GM10847 (cell line): ENCODE measurements around the gene MAPK14.

ENCODE experiments used
- POLR2A ChIP-seq: IDR thresholded peaks from 2 replicates; pipeline ENCODE4 v1.6.1; 2011; ENCODE audit not compliant: insufficient read length; ENCODE audit errors: extremely low read depth

Gene MAPK14

GRCh38 chr6:36121787-36122494, 94.3 kb downstream of the MAPK14 start:
- TF ChIP-seq POLR2A: no peak

DNA sequence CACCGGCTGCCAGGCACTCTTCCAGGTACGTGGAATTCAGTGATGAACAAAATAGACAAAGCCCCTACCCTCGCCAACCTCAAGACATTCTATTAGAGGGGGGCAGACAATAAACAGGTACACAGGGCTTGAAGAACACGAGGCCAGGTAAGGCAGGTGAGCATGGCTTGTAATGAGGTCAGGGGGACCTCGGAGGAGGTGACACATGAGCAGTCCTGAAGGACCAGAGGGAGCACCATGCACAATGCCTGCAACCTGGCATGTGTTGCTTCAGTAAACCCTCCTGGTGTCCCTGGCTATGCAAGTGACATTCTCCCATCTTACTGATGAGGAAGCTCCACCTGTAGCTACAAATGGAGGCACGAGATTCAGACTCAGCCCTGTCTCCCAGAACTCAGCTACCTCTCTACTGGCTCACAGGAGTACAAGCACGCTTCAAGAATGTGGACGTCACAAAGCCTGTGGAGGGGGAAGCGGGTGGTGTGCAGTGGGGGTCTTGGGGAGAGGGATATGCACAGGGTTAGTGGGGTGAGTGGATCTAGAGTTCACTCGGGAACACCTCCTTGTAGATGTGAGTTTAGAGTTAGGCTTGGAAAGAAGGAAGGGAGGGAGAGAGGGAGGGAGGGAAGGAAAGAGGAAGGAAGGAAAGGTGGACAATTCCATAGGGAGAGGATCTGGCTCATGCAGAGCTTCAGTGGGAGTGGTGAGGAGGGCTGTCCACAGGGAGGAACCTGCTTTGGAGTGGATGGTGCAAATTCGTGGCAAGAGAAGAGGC, 95.1 kb downstream of the MAPK14 start:
- TF ChIP-seq POLR2A: no peak

DNA sequence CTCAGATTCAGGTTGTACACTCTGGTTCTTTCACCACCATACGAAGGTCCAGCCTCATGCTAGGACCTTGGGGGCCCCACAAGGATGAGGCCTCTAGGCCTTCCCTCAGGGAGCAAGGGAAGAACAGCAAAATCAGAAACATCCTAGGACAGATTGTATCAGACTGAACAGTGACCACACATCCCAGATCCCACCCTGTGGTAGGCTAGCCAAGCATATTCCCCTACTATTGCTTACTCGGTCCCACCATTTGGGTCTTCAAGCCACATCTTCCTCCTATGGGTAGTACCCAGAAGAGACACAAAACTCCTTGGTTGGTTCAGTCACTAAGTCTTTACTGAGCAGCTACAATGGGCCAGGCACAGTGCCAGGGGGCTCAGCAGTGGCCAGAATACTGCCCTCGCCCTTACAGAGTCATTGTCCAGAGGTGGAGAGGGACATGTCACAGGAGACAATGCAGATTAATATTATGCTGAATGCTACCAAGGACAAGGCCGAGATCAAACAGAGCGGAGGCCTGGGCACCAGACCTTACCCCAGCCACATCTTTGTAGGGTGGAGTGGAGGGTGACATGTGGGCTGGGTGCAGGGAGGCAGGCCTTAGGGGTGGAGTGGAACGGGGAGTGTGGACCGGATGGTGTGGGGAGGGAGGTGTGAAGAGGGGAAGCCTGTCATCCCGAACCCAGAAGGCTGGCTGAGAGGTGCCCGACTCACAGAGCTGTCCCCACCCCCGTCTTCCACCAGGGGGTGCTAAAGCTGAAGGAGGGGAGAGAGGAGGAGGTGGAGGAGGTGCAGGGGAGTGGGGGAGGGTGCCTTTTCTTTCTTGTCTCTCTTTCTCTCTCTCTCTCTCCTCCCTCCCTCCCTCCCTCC, 95.9 kb downstream of the MAPK14 start:
- TF ChIP-seq POLR2A: no peak

DNA sequence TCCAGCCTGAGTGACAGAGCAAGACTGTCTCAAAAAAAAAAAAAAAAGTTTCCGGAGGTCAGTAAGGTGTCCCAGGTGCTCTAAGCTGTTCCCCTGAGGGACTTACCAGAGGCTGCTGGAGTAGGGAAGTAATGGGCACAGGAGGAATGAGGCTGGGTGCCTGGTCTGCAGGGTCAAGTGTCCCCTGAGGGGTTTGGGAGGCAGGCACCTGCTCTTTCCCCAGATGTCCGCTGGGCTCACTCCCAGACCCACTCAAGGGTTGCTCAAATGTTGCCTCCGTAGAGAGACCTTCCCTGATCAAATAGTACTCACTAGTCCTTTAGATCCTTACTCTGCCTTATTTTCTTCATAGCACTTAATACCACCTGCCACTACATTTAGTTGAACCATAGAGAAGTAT, 97.3 kb downstream of the MAPK14 start:
- TF ChIP-seq POLR2A: no peak

DNA sequence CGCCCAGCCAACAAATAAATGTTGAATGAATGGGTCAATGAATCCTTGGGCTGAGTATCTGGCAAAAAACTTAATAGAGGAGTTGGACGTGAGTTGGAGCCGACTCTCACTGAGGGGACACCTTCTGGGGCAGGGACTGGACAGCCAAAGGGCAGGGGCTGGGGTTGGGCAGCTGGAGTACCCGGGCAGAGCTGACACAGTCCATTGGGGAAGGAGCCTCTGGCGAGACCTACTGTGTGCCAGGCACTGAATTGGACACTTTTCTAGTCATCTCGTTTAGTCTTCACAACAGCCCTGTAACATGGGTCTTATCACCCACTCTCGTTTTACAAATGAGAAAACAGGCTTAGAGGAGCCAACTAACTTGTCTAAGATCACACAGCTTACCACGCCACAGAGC, 98.0 kb downstream of the MAPK14 start:
- TF ChIP-seq POLR2A: no peak

- TF ChIP-seq POLR2A: no peak
Observed at GRCh38 chr6:36126121-36126520, 98.5 kb downstream of the MAPK14 start.

DNA sequence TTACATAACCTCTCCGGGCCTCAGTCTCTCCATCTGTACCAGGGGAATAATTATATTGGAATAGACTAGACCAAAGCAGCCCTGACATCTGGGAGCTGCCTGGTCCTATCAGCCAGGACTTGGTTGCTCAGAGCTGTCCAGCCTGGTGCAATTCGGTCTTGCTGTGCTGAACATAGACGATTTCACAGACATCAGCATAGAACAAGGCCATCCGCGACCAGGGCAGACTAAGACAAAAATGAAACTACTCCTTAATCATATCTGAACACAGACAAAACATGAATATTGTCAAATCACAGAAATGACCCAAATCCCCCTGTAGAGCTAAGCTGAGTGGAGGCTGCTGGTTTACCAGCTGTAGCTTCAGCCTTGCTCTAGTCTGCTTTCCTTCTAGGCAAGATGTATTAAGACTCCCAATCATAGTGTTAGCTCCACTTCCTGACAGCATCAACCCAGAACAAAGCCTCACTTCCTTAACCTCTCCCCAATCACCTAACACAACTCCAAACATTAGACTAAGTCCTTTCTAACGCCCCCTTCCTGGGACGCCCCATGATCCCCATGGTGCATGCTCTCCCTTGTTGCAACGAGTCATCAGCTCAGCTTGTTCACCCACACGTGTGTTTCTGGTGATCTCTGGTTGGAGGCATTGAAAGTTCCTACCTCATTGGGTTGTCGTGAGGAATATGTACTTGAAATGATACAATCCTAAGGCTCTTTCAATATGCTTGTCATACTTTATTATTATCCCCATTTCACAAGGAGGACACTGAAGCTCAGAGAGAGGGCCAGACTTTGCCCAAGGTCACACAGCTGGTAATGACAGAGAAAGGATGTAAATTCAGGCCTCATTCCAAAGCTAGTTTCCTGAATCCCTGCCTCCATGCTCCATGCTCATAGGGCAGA, 99.2 kb downstream of the MAPK14 start:
- no peak for TF ChIP-seq POLR2A

DNA sequence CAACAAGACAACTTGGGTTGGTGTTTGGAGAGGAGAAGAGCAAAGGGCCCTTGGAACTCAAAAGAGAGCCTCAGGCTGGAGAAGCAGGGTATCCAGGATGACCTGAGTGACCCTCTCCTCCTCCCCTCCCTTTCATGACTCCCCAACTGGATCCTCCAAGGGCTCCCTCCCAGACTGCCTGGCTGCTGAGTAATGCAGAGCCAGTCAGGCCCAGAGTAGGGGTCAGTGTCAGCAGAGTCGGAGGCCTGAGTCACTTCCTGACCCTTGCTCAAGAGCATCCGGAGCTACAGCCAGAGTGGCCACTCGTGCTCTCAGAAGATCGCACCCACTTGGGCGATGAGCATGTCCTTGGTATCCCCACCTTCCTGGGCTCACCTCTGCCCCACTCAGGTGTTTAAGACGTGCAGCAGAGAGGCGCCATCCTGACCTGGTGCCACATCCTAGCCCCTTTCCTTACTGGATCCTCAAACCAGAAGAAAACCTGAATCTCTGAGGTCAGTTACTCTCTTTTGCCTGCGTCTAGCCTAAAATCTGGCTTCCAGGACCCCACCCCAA, 99.9 kb downstream of the MAPK14 start:
- no peak for TF ChIP-seq POLR2A

GRCh38 chr6:36128073-36128472, 100.5 kb downstream of the MAPK14 start:
- TF ChIP-seq POLR2A: no peak

DNA sequence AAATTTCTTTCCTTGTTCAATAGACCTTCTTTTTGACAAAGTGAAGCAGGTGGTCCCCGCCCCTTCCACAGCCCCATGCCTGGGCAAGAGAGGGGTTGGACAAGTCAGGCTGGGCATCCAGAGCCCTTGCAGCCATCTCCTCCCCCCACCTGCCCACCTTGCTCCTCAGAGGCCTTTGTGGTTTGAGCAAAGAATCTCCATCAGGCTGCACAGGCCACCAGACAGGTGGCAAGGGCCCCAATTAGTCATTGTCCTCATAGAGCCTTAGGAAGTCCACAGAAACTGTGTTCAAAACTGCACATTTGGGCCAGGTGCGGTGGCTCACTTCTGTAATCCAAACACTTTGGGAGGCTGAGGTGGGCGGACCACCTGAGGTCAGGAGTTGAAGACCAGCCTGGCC, 101.2 kb downstream of the MAPK14 start:
- TF ChIP-seq POLR2A: no peak

GRCh38 chr6:36129941-36130666, 102.5 kb downstream of the MAPK14 start, which contains the start of gene MAPK13:
Gene MAPK13 (plus strand): TSS chr6:36130513. CDS start chr6:36130583, 70 bp downstream.
- TF ChIP-seq POLR2A: no peak

GRCh38 chr6:36130667-36131510, 103.3 kb downstream of the MAPK14 start:
- no peak for TF ChIP-seq POLR2A
